H1 (cell line): ENCODE results near the gene RAPGEF5. TPM values are rescaled to one million over a fixed set of nuclear protein-coding genes. Genes with fewer than 3 reads are reported as not detected.
A peak's percentile ranks its signal among the peaks of the same experiment; 100 is the strongest.

ENCODE experiments used
- CTCF ChIA-PET: fragments of 300-600 bp; sonication (Branson Sonifier 250); formaldehyde crosslinking; loops from one replicate; lab custom pipeline; 2021; ENCODE audit not compliant: partially characterized antibody; lab: Charles Lee
- POLR2A ChIA-PET: fragments of 300-600 bp; sonication (Branson Sonifier 250); formaldehyde crosslinking; loops from one replicate; lab custom pipeline; 2021; ENCODE audit warnings: inconsistent platforms; ENCODE audit not compliant: partially characterized antibody; lab: Charles Lee
- DNase-seq, 2 experiments: peaks; one replicate each; pipeline versions ENCODE4 v3.0.0 to v3.0.0-alpha.2; 2010 to 2022; ENCODE audit warnings: low spot score in 2 of 2, low read depth in 1 of 2, mixed read lengths in 1 of 2
- FAIRE-seq: peaks from 2 replicates; lab custom pipeline; 2011; peaks lifted over from hg19 to GRCh38; lab: Jason Lieb, UNC
- H2AFZ ChIP-seq: 2 replicates; pipeline ENCODE4 v1.8.1; 2012; ENCODE audit warnings: low read length, inconsistent platforms
- H2AK5ac ChIP-seq: 2 replicates; pipeline ENCODE4 v1.6.1; 2013; ENCODE audit warnings: low read depth, low read length
- H2BK120ac ChIP-seq: replicated peaks from 2 replicates; pipeline ENCODE3; 2013; ENCODE audit warnings: low read depth, low read length, inconsistent platforms
- H2BK12ac ChIP-seq: 2 replicates; pipeline ENCODE4 v1.6.1; 2013; ENCODE audit warnings: low read depth, low read length
- H2BK15ac ChIP-seq: 2 replicates; pipeline ENCODE4 v1.6.1; 2013; ENCODE audit warnings: low read length
- H2BK20ac ChIP-seq: 2 replicates; pipeline ENCODE4 v1.6.1; 2013; ENCODE audit warnings: low read length
- H2BK5ac ChIP-seq: 2 replicates; pipeline ENCODE4 v1.6.1; 2013; ENCODE audit warnings: low read depth, low read length
- H3K14ac ChIP-seq: 2 replicates; pipeline ENCODE4 v1.6.1; 2013; ENCODE audit warnings: inconsistent platforms; ENCODE audit not compliant: insufficient read length
- H3K18ac ChIP-seq: 2 replicates; pipeline ENCODE4 v1.6.1; 2013; ENCODE audit warnings: low read length; ENCODE audit errors: extremely low read depth
- H3K23ac ChIP-seq: 2 replicates; pipeline ENCODE4 v1.6.1; 2013; ENCODE audit warnings: inconsistent platforms; ENCODE audit not compliant: insufficient read length
- H3K23me2 ChIP-seq: 2 replicates; pipeline ENCODE4 v1.6.1; 2013; ENCODE audit warnings: low read depth, low read length
- H3K27ac ChIP-seq: 2 replicates; pipeline ENCODE4 v1.6.1; 2011; ENCODE audit warnings: low read depth, low read length, inconsistent platforms
- H3K27me3 ChIP-seq, 4 experiments: replicated peaks in 1 of 4; 1 replicate in 1 of 4; 2 replicates in 3 of 4; pipeline versions ENCODE4 v1.6.1 to v1.8.1; 2011 to 2013; ENCODE audit warnings: low read length in 3 of 4, mild to moderate bottlenecking in 3 of 4, inconsistent platforms in 2 of 4, mixed read lengths in 2 of 4, moderate library complexity in 1 of 4; ENCODE audit not compliant: control insufficient read depth in 3 of 4, insufficient read depth in 3 of 4; ENCODE audit errors: extremely low read depth in 1 of 4
- H3K36me3 ChIP-seq, 4 experiments: 2 replicates each; pipeline versions ENCODE4 v1.6.1 to v1.8.1; 2011 to 2013; ENCODE audit warnings: mild to moderate bottlenecking in 4 of 4, low read length in 3 of 4, moderate library complexity in 2 of 4, control low read depth in 1 of 4, inconsistent platforms in 1 of 4; ENCODE audit not compliant: insufficient read depth in 4 of 4, control insufficient read depth in 2 of 4
- H3K4ac ChIP-seq: replicated peaks from 2 replicates; pipeline ENCODE3; 2013; ENCODE audit warnings: low read length, low read depth, mixed read lengths, inconsistent platforms; ENCODE audit not compliant: insufficient read length
- H3K4me1 ChIP-seq, 4 experiments: replicated peaks in 1 of 4; 1 replicate in 1 of 4; 2 replicates in 3 of 4; pipeline versions ENCODE4 v1.6.1 to v1.8.1; 2011 to 2013; ENCODE audit warnings: low read length in 3 of 4, inconsistent platforms in 2 of 4, mixed read lengths in 1 of 4; ENCODE audit not compliant: insufficient read depth in 4 of 4, control insufficient read depth in 3 of 4
- H3K4me2 ChIP-seq, 2 experiments: 2 replicates each; pipeline versions ENCODE4 v1.6.1 to v1.8.1; 2011 to 2013; ENCODE audit warnings: low read depth in 2 of 2, low read length in 2 of 2, control low read depth in 1 of 2, inconsistent platforms in 1 of 2, mild to moderate bottlenecking in 1 of 2; ENCODE audit not compliant: insufficient read depth in 1 of 2
- H3K4me3 ChIP-seq, 4 experiments: fragments of 200-600, 300-600 bp in 1 of 4; sonication (generic), shearing (Covaris generic), sonication (Bioruptor Twin) in 1 of 4; 2 replicates each; pipeline versions ENCODE4 v1.5.1 to v1.8.1; 2011 to 2016; ENCODE audit warnings: low read length in 4 of 4, low read depth in 3 of 4, control low read depth in 2 of 4, inconsistent platforms in 2 of 4, mild to moderate bottlenecking in 2 of 4, mixed read lengths in 1 of 4, moderate library complexity in 1 of 4; ENCODE audit not compliant: insufficient read depth in 2 of 4; ENCODE audit errors: extremely low read depth in 1 of 4
- H3K56ac ChIP-seq: replicated peaks from 2 replicates; pipeline ENCODE3; 2013; ENCODE audit warnings: low read depth, mild to moderate bottlenecking, mixed read lengths, low read length, inconsistent platforms; ENCODE audit not compliant: insufficient read length
- H3K79me1 ChIP-seq: 2 replicates; pipeline ENCODE4 v1.6.1; 2013; ENCODE audit warnings: low read depth, low read length, control low read depth
- H3K79me2 ChIP-seq, 2 experiments: 2 replicates each; pipeline versions ENCODE4 v1.6.1 to v1.8.1; 2012 to 2013; ENCODE audit warnings: low read length in 2 of 2, mild to moderate bottlenecking in 2 of 2, inconsistent platforms in 1 of 2; ENCODE audit not compliant: insufficient read depth in 2 of 2, control insufficient read depth in 1 of 2
- H3K9ac ChIP-seq, 4 experiments: replicated peaks in 1 of 4; 1 replicate in 1 of 4; 2 replicates in 3 of 4; pipeline versions ENCODE4 v1.6.1 to v1.8.1; 2011 to 2013; ENCODE audit warnings: low read depth in 3 of 4, low read length in 3 of 4, control low read depth in 2 of 4, mild to moderate bottlenecking in 2 of 4, moderate library complexity in 2 of 4, inconsistent platforms in 1 of 4; ENCODE audit errors: extremely low read depth in 1 of 4
- H3K9me3 ChIP-seq, 2 experiments: 2 replicates each; pipeline versions ENCODE4 v1.6.1 to v1.8.1; 2012 to 2013; ENCODE audit warnings: mild to moderate bottlenecking in 2 of 2, moderate library complexity in 2 of 2, control low read depth in 1 of 2, inconsistent platforms in 1 of 2, low read depth in 1 of 2, low read length in 1 of 2, mixed read lengths in 1 of 2; ENCODE audit not compliant: insufficient read depth in 2 of 2
- H4K20me1 ChIP-seq, 2 experiments: replicated peaks in 1 of 2; 2 replicates each; pipeline versions ENCODE3 to v1.8.1; 2011 to 2013; ENCODE audit warnings: inconsistent platforms in 2 of 2, low read length in 2 of 2, mild to moderate bottlenecking in 1 of 2; ENCODE audit not compliant: insufficient read depth in 2 of 2, control insufficient read depth in 1 of 2
- H4K5ac ChIP-seq: 2 replicates; pipeline ENCODE4 v1.6.1; 2013; ENCODE audit warnings: low read length, low read depth, mixed read lengths, inconsistent platforms; ENCODE audit not compliant: insufficient read length
- H4K8ac ChIP-seq: 2 replicates; pipeline ENCODE4 v1.8.0; 2013; ENCODE audit warnings: mild to moderate bottlenecking, moderate library complexity, low read length, inconsistent platforms; ENCODE audit not compliant: insufficient read depth; ENCODE audit errors: extremely low read depth
- H4K91ac ChIP-seq: replicated peaks from 2 replicates; pipeline ENCODE3; 2013; ENCODE audit warnings: low read length, mixed read lengths, inconsistent platforms; ENCODE audit not compliant: insufficient read length
- E2F6 ChIP-seq: IDR thresholded peaks from 2 replicates; pipeline ENCODE4 v1.6.1; 2012; ENCODE audit warnings: inconsistent platforms
- KDM4A ChIP-seq: IDR thresholded peaks from one replicate; pipeline ENCODE4 v1.7.1; 2012; ENCODE audit warnings: low read depth, mild to moderate bottlenecking, moderate library complexity, low read length, inconsistent platforms; ENCODE audit not compliant: severe bottlenecking
- RXRA ChIP-seq: IDR thresholded peaks from 2 replicates; pipeline ENCODE4 v1.6.1; 2011; ENCODE audit warnings: low read depth, mild to moderate bottlenecking, low read length, moderate library complexity; ENCODE audit not compliant: insufficient read depth
- WGBS, 2 experiments: shearing (Covaris generic) in 1 of 2; methylation state at CpG; one replicate each; pipeline versions ENCODE4 v1.1.6 to v1.1.7; 2013 to 2015; ENCODE audit warnings: low lambda C conversion rate in 2 of 2, mixed read lengths in 2 of 2, inconsistent platforms in 1 of 2, low coverage in 1 of 2, missing lambda C conversion rate in 1 of 2; ENCODE audit not compliant: insufficient replicate concordance in 2 of 2, insufficient coverage in 1 of 2, insufficient read length in 1 of 2; ENCODE audit errors: extremely low coverage in 1 of 2, missing lambda C conversion rate in 1 of 2; 5-methylcytosine and 5-hydroxymethylcytosine counted together
- polyA plus RNA-seq, 7 experiments: library from polyadenylated mRNA; depleted of rRNA in 3 of 7; stranded (reverse) in 5 of 7; unstranded in 2 of 7; fragments of >200 nt in 5 of 7; fragments of 200-250 nt in 2 of 7; gene quantifications; 1 replicate in 5 of 7; 2 replicates in 1 of 7; 4 replicates in 1 of 7; pipeline versions ENCODE4 v1.2.1 to v1.2.3, GENCODE V29; 2011 to 2013; ENCODE audit warnings: missing spikeins in 2 of 7, mixed read lengths in 2 of 7
- total RNA-seq: library from RNA; stranded (reverse); fragmentation: NEBNext Ultra II Directional; extraction: Animal tissue kit (Norgen Biotek cat#: 25700); gene quantifications from 2 replicates; pipeline ENCODE4 v1.2.1, GENCODE V29; 2021

The RAPGEF5 gene
- total and polyA plus RNA-seq, 2 of the 8 experiments (the other 6 are each of a cell fraction or from before 2014, with no cell fraction given), result 4.4 to 22.9 TPM

GRCh38 chr7:22083704-22084240 is 273.2 kb downstream of the RAPGEF5 start:
- WGBS, 2 experiments, result 63% methylated on average over 10 of the region's 10 CpGs; no CpG with 5 or more reads in 1 of the 2 experiments
- Histone ChIP-seq H2BK120ac (peak overlapping the region; percentile 43), H3K4me1 (peaks cover 0 to 3% (median 3%) of the 10 kb centered on the region in 4 experiments; a peak in 4 of 7 replicates), H3K79me1 (no peaks in the 10 kb centered on the region), H3K4ac (no peak overlapping the region), H2BK15ac (peak overlapping the region; percentile 67; the same call in 1 of the 2 replicates), H4K5ac (no peak overlapping the region), H3K4me2 (peak overlapping the region; percentile 76 to 78), H3K27ac (no peak overlapping the region), H3K36me3 (no peaks in the 10 kb centered on the region), H2AFZ (peak overlapping the region; percentile 94), H2BK20ac (peak overlapping the region; percentile 86; the same call in 1 of the 2 replicates), H3K79me2 (no peaks in the 10 kb centered on the region), H2AK5ac (no peak overlapping the region), H3K18ac (no peak overlapping the region), H3K4me3 (peak overlapping the region; percentile 45 to 75 (median 66)), H3K27me3 (peaks cover 0 to 7% (median 6%) of the 10 kb centered on the region in 4 experiments; a peak in 5 of 7 replicates), H2BK12ac (peak overlapping the region; percentile 84), H3K14ac (no peak overlapping the region), H4K91ac (peak overlapping the region; percentile 49), H3K56ac (no peak overlapping the region), H3K23me2 (peaks cover 3% of the 10 kb centered on the region; the same call in 1 of the 2 replicates), H3K23ac (no peak overlapping the region), H4K20me1 (no peaks in the 10 kb centered on the region), H3K9ac (no peak overlapping the region), H4K8ac (no peak overlapping the region), H2BK5ac (0 out of 2 replicates have a peak overlapping the region, but pooled peaks have one; percentile 77)
- POLR2A ChIA-PET, result interaction anchor here (0.7 to 1.8 kb wide), 3 partner anchors 8 to 17 kb away, joined by 3 to 4 read pairs (median 3); no protein-coding TSS in a partner anchor
- CTCF ChIA-PET, result interaction anchor here (0.6 to 6.1 kb wide), 39 partner anchors 8 to 827 kb away, joined by 3 to 36 read pairs (median 3); partner anchors contain the start of gene STEAP1B
- no peak for DNase-seq
- peak; percentile 20 for TF ChIP-seq KDM4A
- TF ChIP-seq E2F6, result peak; percentile 74; the same call in 1 of the 2 replicates
- TF ChIP-seq RXRA, result no peak
- TF ChIP-seq, all 59 proteins: peak for 2
- FAIRE-seq, result no peak
- peaks cover 0 to 6% of the 10 kb centered on the region in 2 experiments; a peak in 2 of 4 replicates for H3K9me3 ChIP-seq
